Measurements from ENCODE around the gene DENND2A.
"Not testable (repeated sequence)": the region's sequence is repeated elsewhere in the genome, so short reads cannot be mapped to it uniquely, and the experiment has no call there.

Gene DENND2A

DNA sequence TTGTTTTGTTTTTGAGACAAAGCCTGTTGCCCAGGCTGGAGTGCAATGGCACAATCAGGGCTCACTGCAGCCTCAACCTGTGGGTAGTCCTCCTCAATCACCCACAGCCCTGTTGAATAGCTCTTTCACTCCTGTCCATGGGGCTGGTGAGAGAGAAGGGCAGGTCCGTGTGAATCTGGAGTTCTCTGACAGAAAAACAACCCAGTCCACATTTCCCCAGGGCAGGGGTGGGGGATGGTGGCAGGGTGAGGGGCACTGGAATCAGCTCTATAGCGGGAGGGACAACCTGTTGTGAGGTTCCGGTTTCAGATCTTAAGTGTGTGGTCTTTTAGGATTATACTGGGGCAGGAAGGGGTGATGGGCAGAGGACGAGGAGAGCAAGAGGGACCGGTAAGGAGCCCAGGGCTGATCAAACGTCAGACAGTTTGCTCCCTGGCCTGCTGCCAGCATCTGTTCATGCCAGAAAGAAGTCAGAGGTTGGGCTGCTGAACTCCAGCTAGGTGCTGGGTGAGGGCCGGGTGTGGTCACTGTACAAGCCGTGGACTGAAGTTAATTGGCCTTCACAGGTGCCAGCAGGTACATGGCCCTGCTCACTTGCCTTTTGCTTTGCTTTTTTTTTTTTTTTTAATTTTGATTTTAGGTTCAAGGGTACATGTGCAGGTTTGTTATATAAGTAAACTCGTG is 128.2 kb downstream of the DENND2A start:
- DNase-seq (ENCODE audit: low read depth in 2 of 2) = no peak

GRCh38 chr7:140509789-140510188 is 130.8 kb downstream of the DENND2A start:
- no peak for DNase-seq (ENCODE audit: low read depth in 2 of 2)

DNA sequence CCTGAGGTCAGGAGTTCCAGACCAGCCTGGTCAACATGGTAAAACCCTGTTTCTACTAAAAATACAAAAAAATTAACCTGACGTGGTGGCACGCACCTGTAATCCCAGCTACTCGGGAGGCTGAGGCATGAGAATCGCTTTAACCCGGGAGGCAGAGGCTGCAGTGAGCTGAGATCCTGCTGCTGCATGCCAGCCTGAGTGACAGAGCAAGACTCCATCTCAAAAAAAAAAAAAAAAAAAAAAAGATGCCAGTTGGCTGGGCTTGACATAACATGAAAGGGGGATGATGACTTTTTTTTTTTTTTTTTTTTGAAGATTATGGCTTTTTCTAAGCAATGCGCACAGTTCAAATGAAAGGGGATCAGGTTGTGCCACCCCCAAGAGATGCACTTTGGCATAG is 133.1 kb downstream of the DENND2A start:
- DNase-seq (ENCODE audit: low read depth in 2 of 2) = not testable (repeated sequence)

GRCh38 chr7:140506788-140507464 is 133.7 kb downstream of the DENND2A start:
- DNase-seq (ENCODE audit: low read depth in 2 of 2) = no peak

DNA sequence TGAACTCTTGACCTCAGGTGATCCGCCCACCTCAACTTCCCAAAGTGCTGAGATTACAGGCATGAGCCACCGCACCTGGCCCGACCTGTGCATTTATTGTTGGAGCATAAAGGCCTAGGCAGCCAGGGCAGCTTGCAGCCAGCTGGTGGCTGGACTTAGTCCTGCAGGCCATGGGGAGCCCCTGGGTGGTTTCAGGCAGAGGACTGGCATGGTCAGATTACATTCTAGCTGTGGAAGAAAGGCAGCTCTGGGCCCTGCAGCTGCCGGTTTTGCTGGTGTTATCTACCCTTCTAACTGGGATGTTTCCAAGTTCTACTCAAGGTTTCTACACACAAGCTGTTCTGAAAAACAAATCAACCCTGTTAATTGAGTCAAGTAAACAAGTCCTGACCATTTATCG is 138.6 kb downstream of the DENND2A start:
- no peak for DNase-seq (ENCODE audit: low read depth in 2 of 2)

- DNase-seq (ENCODE audit: low read depth in 2 of 2) = not testable (repeated sequence)
These were observed 142.8 kb downstream of the DENND2A start for GRCh38 chr7:140497807-140498206.

- DNase-seq (ENCODE audit: low read depth in 2 of 2) = no peak
These were observed 143.3 kb downstream of the DENND2A start for GRCh38 chr7:140497241-140497769.

DNA sequence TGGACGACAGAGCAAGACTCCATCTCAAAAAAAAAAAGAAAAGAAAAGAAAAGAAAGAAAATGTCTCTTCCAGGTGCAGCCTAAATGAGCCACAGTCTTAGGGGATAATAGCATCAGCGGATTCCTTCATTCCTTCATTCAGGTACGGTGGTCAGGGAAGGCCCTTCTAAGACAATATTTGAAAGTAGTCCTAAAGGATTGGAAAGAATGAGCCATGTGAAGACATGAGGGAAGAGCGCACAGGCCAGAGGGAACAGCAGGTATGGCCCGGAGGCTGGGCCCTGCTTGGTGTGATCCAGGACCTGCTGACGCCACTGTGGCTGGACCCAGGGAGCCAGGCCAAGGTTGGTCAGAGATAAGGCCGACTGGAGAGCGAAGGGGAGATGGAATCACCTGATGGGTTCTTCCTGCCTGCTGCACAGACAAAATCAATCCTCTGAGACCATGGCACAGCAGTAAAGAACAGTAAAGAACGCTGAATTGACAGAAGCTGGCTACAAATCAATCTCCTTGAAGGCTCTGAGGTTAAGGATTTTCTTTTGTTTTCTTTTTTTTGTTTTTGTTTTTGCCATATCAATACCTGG is 145.0 kb downstream of the DENND2A start:
- DNase-seq (ENCODE audit: low read depth in 2 of 2) = no peak

DNA sequence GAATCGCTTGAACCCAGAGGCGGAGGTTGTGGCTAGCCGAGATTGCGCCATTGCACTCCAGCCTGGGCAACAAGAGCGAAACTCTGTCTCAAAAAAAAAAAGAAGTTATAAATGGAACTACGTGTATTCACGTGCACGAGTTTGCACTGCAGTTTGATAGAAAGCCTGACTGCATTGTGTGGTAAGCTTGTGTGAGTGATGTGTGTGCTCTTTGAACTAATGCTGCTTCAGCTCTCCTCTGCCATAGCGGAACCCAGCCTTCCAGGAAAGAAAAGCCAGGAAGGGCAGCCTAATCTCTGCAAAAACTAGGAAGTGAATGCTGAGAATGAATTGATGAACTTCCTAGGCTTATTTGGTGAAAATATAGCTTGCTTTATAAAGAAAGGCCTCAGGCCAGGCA is 145.7 kb downstream of the DENND2A start:
- DNase-seq (ENCODE audit: low read depth in 2 of 2) = no peak

DNA sequence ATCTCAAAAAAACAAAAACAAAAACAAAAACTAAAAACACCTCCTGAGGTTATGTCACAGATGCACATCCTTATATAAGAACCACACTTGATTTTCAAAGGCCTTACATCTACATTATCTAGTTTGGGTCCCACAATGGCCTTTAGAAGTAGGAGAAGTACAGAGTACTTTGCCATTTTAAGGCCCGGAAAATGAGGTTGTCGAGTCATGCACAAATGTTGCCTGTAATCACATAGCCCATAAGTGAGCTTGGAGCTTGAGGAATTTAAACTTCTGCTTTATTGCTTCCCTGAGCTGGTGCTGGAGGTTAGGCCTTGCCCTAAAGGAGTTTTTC is 151.6 kb downstream of the DENND2A start:
- DNase-seq (ENCODE audit: low read depth in 2 of 2) = no peak

DNA sequence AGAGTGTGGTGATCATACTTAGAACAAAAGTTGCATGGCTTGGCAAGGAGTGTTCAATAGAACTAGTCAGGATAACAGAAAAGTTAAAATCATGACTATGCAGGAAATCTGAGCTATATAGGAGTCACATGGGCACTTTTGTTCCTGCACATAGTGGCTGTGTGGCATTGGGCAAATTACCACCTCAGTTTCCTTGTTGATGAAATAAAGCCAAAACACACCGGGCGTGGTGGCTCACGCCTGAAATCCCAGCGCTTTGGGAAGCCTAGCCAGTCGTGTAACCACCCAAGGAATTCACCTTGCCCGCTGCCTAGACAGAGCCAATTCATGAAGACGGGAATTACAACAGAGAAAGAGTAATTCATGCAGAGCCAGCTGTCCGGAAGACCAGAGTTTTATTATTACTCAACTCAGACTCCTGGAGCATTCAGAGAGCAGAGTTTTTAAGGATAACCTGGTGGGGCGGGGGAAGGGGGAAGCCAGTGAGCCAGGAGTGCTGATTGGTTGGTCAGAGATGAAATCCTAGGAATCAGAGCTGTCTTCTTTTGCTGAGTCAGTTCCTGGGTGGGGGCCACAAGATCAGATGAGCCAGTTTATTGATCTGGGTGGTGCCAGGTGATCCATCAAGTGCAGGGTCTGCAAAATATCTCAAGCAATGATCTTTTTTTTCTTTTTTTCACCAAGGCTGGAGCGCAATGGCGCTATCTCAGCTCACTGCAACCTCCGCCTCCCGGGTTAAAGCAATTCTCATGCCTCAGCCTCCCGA is 154.9 kb downstream of the DENND2A start:
- no peak for DNase-seq (ENCODE audit: low read depth in 2 of 2)

- no peak for DNase-seq (ENCODE audit: low read depth in 2 of 2)
These were observed 155.6 kb downstream of the DENND2A start for GRCh38 chr7:140484951-140485499.

DNA sequence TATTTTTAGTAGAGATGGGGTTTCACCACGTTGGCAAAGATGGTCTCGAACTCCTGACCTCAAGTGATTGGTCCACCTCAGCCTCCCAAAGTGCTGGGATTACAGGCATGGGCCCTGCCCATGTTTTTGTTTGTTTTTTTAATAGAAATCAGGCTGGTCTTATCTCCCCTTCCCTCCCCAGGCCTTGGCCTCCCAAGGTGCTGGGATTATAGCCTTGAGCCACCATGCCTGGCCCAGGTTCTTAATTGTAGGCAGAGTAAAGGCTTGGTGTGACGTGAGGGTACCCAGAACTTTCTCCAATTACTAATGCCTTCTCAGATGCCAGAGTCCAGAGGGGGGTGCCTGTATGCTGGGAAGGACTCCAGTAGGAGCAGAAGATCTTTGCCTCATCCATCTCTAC is 156.1 kb downstream of the DENND2A start:
- no peak for DNase-seq (ENCODE audit: low read depth in 2 of 2)

GRCh38 chr7:140479739-140480084 is 160.9 kb downstream of the DENND2A start:
- no peak for DNase-seq (ENCODE audit: low read depth in 2 of 2)

- DNase-seq (ENCODE audit: low read depth in 2 of 2) = peak; percentile 87 to 94
These were observed 161.4 kb downstream of the DENND2A start, which contains the start of gene MKRN1 for GRCh38 chr7:140479062-140479738. TSS of gene MKRN1 (minus strand) at chr7:140479505. CDS start at chr7:140479344, 161 bp downstream.

DNA sequence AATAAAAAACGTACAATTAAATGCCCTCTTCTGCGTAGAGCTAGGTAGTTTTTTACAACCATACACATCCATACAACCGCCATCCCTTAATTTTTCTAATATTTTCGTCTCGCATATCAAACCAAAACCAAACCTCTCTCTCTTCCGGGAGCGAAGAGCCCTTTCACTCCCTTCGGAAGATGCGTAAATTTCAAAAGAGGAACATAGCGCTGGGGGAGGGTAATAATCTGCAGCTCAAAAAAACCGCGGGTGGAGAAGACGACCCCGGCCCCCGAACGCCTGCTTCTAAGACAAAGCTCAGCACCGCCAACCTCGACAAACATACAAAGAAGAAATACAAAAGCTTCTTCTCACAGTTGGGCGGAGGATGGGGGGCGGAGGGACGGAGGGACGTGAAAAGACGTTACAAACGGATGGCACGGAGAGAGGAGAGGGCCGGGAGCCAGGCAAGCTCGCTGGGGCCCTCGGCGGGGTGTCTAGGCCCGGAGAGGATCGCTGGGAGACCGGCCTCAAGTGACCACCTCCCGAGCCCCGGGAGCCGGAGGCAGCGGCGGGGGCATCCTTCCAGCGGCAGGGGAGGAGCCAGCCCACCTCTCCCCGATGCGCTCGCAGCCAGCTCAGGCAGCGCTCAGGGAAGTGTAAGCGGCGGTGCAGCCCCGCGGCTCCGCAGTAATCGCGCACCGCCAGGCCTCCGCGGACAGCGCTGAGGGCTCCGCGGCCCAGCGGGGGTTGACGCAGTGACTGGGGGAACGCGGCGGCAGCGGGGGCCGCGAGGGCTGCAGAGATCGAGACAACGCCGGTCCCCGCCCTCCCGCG is 162.2 kb downstream of the DENND2A start:
- peak; percentile 15 to 21 for DNase-seq (ENCODE audit: low read depth in 2 of 2)

- DNase-seq (ENCODE audit: low read depth in 2 of 2) = no peak
These were observed 163.8 kb downstream of the DENND2A start for GRCh38 chr7:140476698-140477261.

DNA sequence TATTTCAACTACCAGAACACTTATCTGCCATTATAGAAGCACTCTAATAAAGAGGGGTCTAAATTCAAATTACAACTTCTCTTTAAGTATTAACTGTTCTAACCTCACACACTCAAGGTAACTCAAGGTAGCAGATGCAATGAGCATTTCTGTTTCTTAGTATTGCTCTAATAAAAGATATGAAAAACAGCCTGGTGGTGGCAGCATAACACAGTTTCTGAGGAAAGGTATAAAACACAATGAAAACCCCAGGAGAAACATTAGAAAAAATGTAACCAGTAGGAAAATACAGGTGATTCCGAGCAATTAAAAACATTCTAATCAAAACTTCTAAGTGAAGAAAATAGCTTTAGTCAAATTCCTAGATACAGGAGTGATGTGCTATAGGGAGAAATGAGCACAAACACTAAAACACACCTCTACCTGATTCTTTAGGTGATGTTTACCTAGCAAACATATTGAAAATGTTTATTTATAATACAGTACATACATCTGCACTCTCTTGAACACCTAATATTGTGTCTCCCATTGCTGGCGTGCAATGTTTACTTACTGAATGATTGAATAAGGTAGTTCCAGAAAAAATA is 164.8 kb downstream of the DENND2A start:
- DNase-seq (ENCODE audit: low read depth in 2 of 2) = no peak
